Central memory CD4-positive, alpha-beta T cell (primary cell): ENCODE results near the gene ALDH1A2.

Source experiments
- DNase-seq: peaks from one replicate; pipeline ENCODE4 v3.0.0; 2022

Gene ALDH1A2

DNA sequence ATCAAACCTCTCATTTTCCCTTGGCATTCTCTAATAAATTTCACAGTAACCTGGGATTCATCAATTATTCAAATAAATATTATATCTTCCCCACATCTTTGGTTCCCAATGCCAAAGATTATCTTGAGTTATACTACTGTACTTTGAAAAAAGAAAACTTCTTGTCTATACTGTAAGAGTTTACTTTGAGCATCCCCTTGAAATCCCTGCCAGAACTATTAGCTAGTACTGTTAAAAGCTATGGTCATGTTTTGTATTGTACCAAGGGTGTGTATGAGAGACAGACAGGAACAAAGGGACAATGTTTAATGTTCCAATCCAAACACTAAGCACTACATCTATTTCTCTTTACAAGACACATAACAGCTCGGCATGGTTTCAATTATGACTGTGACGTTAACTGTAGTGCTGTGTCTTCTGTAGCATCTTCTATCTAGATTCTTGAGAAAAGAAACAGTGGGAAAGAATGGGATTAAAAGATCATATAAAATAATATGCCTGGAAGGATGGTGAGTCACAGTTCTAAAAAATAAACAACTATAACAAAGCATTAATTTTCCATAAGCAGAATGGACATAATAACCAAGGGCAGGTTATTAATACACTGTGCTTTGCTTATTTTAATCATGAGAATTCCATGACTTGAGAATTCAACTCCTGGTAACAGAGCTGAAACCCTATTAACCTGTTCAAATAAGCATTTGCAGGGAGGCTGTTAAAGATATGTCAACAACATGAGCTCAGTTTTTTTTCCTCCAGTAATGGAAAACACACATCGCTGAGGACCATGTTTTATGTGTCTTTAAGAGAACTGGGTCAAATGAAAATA, 71.1 kb downstream of the ALDH1A2 start:
- no peak for DNase-seq

DNA sequence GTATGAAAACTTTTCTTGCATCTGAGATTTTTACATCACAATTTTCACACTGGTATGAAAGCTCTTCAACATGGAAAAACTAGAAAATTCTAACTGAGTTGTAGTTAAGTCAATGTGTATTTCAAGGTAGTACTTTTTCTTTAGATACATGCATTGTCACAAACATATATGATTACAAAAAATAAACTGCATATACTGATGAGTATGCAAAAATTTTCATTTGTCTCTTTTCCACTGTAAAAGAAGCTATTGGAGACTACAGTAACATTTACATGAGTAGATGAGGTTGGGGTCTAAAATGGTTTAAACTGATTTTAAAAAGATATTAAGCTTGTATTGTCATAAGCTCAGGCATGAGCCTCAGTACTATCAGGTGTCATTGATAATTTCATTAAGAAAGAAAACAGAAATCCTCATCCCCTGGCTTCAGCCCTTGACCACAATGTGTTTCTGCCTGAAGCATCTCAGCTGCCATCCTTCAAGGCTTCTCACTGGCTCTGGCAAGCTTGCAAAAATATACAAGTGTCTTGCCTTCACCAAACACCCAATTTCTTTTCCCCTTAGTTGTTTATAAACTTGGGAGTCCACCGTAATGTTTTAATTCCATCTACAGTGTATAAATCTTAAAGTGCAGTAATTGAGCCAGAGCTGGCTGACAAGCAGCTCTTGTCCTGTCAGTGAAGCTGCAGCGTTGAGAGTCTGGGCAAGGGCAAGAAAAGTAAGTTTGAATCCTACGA, 71.9 kb downstream of the ALDH1A2 start:
- DNase-seq = no peak

DNA sequence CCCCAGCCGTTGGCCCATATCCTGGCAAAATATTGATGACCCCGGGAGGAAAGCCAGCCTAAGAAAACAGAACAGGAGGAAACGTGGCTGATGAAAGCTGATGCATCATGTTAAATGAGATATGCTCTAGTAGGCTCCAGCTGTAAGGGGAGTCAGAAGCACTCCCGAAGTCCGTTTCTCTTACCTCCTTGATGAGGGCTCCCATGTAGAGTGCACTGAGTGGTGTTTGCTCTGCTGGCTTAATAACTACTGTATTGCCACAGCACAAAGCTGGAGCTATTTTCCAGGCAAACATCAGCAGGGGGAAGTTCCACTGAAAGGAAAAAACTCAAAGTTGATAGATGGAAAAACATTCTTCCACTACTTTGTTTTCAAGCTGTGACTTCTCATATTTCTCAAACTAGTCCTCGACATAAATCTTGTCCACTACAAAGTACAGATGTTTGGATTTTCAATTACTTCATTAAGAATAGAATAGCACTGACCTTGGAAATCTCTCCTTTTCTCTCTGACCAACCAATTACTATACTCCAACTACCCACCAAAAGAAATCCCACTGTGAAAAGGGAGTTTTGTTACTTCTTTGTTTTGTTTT, 72.7 kb downstream of the ALDH1A2 start:
- no peak for DNase-seq

GRCh38 chr15:57973534-57973933, 92.0 kb downstream of the ALDH1A2 start:
- DNase-seq = no peak

- no peak for DNase-seq
Observed at GRCh38 chr15:57972864-57973263, 92.6 kb downstream of the ALDH1A2 start.

- no peak for DNase-seq
Observed at GRCh38 chr15:57969996-57970395, 95.5 kb downstream of the ALDH1A2 start.

DNA sequence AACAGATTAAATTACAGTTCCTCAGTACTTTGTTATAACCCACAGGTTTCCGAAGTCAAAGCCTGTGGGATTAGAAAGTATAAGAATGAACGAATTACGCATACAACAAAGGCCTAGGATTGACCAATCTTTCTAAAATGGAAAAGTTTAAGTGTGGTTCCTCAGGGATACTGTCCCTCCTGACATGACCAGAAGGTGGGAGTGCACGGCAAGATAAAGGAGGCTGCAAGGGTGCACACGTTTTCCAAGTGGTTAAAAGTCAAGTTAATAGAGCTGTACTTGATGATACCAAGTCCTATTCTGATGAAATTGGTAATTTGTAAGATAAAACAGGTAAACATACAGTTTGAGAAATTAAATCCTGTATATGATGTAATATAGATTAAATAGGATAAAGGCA, 96.2 kb downstream of the ALDH1A2 start:
- no peak for DNase-seq

DNA sequence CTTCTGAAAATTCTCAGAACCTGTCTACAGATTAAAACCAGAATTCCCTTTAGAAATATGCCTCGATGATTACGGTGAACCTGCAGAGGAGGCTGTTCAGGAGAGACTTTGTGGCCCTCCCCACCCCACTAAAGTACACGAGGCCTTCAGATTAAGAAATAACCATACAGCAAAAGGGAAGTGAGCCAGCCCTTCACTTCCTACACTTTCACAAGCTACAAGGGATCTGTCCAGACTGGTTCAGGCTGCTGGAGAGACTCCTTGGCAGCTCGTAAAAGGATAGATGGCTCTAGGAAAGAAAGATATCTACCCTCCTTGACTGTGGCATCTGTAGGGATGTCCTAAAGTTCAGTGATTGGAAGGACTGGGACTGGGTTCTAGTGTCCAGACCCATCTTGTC, 102.6 kb downstream of the ALDH1A2 start:
- DNase-seq = no peak

- DNase-seq = no peak
Observed at GRCh38 chr15:57961919-57962318, 103.6 kb downstream of the ALDH1A2 start.

DNA sequence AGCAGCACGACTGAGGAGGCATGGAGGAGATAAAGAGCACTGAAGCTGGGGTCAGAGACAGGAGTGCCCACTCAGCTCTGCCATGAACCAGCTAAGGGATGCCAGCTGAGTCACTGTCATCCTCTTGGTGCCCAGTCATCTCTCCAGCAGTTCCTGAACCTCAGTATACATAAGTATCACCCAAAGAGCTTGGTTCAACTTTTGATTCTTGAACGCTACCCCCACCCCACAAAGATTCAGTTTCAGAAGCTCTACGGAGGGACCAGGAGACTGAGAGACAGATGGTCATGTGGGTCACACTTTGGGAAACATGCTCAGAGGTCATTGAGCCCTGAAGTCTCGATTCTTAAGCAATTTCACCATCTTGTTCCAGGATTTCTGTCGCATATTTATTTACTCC, 108.4 kb downstream of the ALDH1A2 start:
- DNase-seq = no peak

- DNase-seq = no peak
Observed at GRCh38 chr15:57953874-57954273, 111.6 kb downstream of the ALDH1A2 start.

DNA sequence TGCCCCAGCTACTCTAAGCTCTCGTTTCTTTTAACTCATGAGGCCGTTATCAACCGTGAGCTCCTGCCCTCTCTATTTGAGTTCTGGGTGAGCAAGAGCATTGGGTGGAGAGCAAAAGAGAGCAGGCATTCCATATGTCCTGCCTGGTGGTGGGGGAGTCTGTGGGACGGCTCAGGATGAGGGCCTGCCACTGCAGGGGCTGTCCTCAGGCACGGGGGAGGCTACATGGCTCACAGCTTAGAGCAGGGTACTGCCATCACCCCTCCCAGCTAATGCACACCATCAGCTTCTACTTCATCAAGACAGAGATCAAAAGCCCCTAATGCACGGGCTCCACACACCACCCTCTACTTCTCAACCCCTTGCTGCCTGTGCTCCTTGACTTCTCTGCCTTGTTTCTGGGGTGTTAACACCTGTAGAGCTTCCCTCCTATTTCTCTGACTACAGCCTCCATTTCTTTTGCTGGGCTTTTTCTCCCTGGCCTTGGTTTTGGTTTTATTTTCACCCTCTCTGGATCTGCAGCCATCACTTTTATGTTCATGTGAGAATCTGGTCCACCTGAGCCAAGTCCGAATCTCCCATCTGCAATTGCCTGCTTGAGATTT, 114.1 kb downstream of the ALDH1A2 start:
- no peak for DNase-seq

GRCh38 chr15:57950381-57950946, 115.0 kb downstream of the ALDH1A2 start:
- no peak for DNase-seq

DNA sequence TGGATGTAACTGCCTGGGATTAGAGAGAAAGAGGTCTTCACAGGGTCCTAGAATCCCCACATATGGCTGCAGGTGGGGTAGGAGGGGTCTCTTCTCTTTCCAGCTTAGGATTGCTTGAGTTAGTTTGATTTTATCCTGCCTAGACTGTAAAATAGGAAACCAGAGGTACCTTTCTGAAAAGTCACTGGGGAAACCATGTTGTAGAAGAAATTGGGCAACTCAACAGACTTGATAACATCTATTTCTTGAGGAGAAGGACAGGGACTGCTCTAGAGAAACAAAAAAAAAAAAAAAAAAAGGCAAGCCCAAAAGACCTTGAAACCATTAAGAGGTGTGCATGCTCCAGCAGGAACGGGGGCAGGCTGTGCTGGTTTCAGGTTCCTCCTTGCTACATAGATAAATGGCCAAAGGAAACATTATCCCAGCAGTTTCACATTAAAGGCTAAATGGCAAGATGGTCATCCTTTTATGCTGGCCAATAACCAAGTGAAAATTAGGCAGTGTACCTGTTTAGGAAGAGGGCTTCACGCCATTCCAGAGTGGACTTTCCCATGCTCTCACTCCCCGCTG, 116.1 kb downstream of the ALDH1A2 start:
- no peak for DNase-seq

DNA sequence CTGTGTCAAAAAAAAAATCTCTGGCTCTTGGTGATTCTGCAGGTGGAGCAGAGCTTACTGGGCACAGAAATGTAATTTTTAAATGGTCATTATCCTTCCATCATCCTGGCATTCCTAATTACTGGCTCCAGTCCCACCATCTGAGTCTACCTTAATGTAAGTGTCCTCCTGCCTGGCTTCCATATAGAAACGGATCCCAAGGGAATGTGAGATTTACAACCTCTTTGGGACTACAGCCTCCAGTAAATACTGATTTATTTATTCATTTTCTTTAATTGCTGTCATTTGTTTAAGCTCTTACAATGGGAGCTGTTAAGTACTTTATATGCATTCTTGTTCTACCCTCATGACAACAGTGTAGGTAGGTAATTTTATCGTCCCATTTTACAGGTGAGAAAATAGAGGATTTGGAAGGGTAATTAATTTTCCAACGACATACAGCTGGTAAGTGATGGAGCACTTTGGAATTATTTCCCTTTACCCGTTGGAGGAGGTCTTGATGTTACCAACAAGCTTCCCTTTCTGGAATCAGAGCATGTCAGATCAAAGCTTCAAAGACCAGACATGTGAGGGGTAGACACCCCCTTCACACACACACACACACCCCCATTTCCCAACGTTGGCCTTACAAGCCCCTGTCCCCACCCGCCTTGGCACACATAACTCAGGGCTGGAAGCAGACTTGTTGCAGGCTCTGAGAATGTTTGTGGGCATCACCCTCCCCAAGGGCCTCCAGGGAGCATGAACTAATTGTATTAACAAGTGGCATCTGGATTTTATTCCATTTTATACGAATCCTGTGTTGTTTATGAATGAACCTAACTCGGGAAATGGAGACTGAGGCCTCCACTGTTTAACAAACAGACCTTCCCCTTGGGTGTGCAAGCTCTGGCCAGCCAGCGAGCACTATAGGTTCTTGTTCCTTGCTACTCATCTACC, 116.9 kb downstream of the ALDH1A2 start:
- no peak for DNase-seq

- no peak for DNase-seq
Observed at GRCh38 chr15:57947781-57948180, 117.7 kb downstream of the ALDH1A2 start.

GRCh38 chr15:57947282-57947681, 118.2 kb downstream of the ALDH1A2 start:
- DNase-seq = no peak

DNA sequence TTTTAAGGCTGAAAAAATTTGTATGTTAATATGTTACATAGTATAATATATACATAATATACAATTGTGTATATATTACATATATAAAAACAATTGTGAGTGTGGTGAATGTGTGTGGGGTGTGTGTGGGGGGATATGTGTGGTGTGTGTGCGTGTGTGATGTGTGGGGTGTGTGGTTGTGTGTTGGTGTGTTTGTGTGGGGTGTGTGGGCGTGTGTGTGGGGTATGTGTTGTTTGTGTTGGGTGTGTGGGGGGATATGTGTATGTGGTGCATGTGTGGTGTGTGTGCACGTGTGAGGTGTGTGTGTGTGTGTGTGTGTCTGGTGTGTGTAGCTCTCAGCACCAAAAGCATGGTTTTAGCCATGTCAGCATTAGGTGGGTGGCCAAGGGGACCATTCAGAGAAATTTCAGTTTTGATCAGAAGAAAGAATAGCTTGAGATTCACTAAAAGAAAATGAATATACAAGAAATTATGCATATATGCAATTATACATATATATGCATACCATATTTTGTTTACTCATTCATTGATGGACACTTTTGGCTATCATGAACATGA, 118.9 kb downstream of the ALDH1A2 start:
- DNase-seq = no peak

- no peak for DNase-seq
Observed at GRCh38 chr15:57945616-57946015, 119.9 kb downstream of the ALDH1A2 start.

DNA sequence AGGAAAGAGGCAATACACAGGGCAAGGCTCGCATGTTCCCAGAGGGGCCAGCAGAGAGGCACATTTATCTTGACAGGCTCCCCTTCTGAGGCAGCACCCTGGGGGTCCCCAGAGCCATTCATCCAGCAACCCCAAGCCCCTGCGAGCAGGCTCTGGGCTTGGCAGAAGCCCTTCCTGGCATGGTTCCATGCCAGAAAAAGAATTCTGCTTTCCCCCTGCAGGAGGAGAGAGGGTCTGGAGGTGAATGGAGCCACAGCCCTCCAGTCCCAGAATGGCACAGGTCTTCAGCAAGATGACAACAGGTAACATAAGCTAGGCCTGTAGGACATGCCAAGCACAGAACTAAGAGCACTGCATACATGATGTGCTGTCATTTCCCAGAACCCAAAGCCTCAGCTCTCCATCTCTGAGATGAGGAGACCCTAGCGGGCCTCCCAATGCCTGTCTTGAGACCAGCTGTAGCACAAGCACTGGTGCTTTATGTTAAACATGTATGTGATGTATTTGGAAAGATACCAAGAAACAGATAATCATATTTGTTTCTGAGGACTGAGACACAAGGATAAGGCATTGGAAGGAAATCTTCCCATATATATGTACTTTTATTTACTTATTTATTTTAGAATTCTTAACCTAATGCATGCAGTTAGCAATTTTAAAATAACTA, 121.6 kb downstream of the ALDH1A2 start:
- DNase-seq = no peak

- DNase-seq = no peak
Observed at GRCh38 chr15:57943171-57943570, 122.3 kb downstream of the ALDH1A2 start.
